Endothelial cell of umbilical vein (primary cell): ENCODE measurements around the gene KIZ.

Source experiments
- CTCF ChIP-seq, 2 donors: IDR thresholded peaks; 1 replicate in 1 of 2; 2 replicates in 1 of 2; pipeline ENCODE4 v1.5.1; 2011; ENCODE audit warnings: low read length in 2 of 2, mild to moderate bottlenecking in 2 of 2, moderate library complexity in 2 of 2, control low read depth in 1 of 2, inconsistent platforms in 1 of 2, low read depth in 1 of 2; ENCODE audit not compliant: insufficient read depth in 1 of 2; ENCODE audit errors: extremely low read depth in 1 of 2
- POLR2A ChIP-seq: IDR thresholded peaks from 2 replicates; pipeline ENCODE4 v1.6.1; 2012; ENCODE audit warnings: low read depth, mild to moderate bottlenecking, control low read depth, low read length

- TF ChIP-seq POLR2A (no peak), CTCF (IDR thresholded peaks at IDR 0.05; ENCODE audit: extremely low read depth in 1 of 2, insufficient read depth in 1 of 2, low read depth in 1 of 2, low read length in 2 of 2) (no peak)
Measured at GRCh38 chr20:21182832-21183563, 57.1 kb downstream of the KIZ start.
